ENCODE measurements around the gene DRAXIN.

- TF ChIP-seq EZH2 (IDR thresholded peaks at IDR 0.05) (no peak), POLR2AphosphoS5 (IDR thresholded peaks at IDR 0.05; ENCODE audit: borderline replicate concordance, low read depth, low read length) (no peak), FOXP2 (optimal IDR thresholded peaks at IDR 0.05; ENCODE audit: control extremely low read depth, extremely low read length, insufficient read depth) (no peak)
Measured at GRCh38 chr1:11680270-11681070, 11.0 kb upstream of the DRAXIN start.

Measured in SK-N-MC (cell line).